HG03565 (cell line): Measurements from ENCODE around the gene INSR.

Experiments
- ATAC-seq: cut with Tn5 transposase; IDR thresholded peaks from one replicate; pipeline ENCODE4 v1.9.1; 2021; ENCODE audit warnings: mild to moderate bottlenecking, moderate library complexity; ENCODE audit not compliant: unreplicated experiment

Gene INSR

DNA sequence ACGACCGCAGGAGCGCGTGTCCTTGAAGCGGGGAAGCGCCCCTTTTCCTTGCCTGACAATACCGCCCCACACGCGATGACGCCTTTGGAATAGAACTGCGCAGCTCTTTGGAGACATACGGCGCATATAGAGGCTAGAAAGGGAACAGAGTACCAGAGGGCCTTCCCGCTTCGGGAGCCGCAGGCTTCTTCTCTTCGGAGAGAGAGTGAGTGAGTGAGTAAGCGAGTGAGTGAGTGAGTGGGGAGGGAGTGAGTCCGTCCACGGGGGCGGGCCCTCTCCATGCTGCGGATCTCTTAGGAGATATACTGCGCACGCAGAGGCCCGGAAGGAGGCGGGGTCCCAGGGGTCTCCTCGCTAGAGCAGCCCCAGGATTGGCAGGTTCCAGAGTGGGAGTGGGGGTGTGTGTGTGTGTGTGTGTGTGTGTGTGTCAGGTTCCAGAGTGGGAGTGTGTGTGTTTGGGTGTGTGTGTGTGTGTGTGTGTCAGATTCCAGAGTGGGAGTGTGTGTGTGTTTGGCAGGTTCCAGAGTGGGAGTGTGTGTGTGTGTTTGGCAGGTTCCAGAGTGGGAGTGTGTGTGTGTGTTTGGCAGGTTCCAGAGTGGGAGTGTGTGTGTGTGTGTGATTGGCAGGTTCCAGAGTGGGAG, 97.0 kb downstream of the INSR start:
- peak; percentile 26 for ATAC-seq

GRCh38 chr19:7196763-7197118, 97.5 kb downstream of the INSR start:
- no peak for ATAC-seq

- ATAC-seq: no peak
Measured at GRCh38 chr19:7195046-7195445, 99.2 kb downstream of the INSR start.

- ATAC-seq: no peak
Measured at GRCh38 chr19:7194566-7194965, 99.6 kb downstream of the INSR start.

GRCh38 chr19:7191946-7192691, 102.1 kb downstream of the INSR start:
- ATAC-seq: no peak

- no peak for ATAC-seq
Measured at GRCh38 chr19:7188698-7189629, 105.2 kb downstream of the INSR start.

DNA sequence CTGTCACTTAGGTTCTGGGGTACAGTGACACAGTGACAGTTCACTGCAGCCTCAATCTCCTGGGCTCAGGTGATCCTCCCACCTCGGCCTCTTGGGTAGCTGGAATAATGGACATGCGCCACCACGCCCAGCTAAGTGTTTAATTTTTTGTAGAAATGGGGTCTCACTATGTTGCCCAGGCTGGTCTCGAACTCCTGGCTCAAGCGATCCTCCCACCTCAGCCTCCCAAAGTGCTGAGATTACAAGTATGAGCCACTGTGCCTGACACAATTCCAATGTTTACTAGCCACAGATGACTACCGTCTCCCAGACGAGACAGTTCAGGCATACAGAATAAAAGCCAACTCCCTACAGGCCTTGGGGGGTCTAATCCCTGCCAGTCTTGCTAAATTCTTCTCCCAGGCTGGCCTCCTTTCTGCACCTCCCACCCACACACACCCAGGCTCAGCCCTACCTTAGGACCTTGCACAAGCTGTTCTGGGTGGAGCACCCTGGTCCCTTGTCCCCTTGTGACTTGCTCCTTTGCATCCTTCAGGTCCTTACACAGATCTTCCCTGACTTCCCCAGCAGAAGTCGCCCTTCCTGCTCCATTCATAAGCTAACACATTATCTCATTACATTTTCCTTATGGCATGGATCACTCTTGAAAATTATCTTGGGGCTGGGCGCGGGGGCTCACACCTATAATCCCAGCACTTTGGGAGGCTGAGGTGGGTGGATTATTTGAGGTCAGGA, 106.4 kb downstream of the INSR start:
- no peak for ATAC-seq

DNA sequence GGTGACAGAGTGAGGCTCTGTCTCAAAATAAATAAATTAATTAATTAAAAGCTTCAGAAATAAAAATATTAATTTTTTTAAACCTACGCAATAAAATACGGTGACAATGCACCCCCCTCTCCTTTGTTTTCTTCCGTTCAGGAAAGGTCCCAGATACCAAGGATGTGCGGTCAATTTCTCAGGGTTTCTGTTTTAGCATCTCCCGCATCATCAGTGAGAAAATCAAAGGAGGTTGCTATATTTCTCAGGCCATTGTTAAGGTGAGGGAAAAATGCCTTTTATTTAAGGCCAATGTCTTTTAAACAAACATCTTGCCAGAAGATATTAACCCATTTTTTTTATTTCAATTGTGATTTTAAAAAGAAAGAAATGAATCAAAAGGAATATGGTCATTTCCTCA, 111.7 kb downstream of the INSR start:
- ATAC-seq: no peak

DNA sequence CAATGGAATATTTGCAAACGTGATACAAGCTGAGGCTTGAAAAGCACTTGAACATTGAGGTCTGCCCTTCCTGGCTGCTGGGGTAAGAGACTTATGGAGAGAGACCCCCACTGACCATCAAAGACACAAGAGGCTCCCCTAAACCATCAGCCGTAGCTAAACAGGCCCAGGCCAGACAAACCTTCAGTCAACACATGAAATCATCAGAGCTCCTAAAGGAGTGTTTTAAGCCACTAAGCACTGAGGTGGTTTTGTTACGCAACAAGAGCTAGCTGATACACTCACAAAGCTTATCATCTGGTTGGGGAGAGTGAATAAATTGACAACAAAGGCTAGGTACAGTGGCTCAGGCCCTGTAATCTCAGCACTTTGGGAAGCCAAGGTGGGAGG, 114.3 kb downstream of the INSR start:
- no peak for ATAC-seq

- ATAC-seq: no peak
Measured at GRCh38 chr19:7177926-7178325, 116.3 kb downstream of the INSR start.

- no peak for ATAC-seq
Measured at GRCh38 chr19:7176792-7177191, 117.4 kb downstream of the INSR start.

DNA sequence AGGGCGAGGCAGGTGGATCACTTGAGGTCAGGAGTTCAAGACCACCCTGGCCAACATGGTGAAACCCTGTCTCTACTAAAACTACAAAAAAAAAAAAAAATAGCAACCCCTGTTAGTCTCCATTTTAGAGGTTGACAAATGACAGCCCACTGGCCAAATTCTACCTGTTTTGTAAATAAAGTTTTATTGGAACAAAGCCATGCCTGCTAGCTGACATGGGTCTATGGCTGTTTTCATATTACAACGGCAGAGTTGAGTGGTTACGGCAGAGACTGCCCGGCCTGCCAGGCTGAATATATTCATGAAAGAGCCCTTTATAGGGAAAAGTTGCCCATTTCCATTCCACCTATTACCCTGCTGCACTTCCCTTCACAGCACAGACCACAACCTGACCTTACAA, 121.4 kb downstream of the INSR start:
- no peak for ATAC-seq

DNA sequence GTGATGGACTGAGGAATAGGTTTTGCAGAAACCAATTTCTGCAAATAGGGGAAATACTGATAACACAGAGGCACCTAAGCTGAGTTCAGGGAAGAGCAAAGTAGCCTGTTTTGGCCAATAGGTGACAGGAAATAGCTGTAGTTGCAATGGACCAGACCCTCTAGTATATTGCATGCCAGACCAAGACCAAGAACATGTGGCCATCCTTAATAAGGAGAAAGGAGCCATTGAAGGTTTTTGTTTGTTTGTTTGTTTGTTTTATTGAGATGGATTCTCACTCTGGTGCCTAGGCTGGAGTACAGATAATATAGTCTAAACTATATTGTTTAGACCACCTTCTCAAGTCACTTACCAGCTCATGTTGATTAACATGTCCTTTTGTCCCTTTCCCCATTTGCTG, 123.2 kb downstream of the INSR start:
- ATAC-seq: no peak

DNA sequence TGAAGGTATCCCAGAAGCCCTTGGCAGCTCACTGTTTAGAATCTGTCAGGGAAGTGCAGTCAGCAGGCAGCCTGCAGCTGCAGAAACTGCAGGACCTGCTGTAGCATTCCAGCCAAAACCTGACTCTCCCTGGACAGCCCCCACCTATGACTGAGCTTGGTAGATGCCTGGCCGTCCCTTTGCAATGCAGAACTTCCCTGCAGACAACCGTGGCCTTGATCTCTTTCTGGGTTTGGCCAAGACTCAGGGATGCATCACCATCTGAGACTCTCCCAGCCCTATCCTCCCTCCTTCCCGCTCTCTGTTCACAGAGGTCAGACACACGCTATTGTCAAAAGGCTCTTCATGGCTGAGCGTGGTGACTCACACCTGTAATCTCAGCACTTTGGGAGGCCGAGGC, 125.3 kb downstream of the INSR start:
- no peak for ATAC-seq

GRCh38 chr19:7161292-7161691, 132.9 kb downstream of the INSR start:
- no peak for ATAC-seq

DNA sequence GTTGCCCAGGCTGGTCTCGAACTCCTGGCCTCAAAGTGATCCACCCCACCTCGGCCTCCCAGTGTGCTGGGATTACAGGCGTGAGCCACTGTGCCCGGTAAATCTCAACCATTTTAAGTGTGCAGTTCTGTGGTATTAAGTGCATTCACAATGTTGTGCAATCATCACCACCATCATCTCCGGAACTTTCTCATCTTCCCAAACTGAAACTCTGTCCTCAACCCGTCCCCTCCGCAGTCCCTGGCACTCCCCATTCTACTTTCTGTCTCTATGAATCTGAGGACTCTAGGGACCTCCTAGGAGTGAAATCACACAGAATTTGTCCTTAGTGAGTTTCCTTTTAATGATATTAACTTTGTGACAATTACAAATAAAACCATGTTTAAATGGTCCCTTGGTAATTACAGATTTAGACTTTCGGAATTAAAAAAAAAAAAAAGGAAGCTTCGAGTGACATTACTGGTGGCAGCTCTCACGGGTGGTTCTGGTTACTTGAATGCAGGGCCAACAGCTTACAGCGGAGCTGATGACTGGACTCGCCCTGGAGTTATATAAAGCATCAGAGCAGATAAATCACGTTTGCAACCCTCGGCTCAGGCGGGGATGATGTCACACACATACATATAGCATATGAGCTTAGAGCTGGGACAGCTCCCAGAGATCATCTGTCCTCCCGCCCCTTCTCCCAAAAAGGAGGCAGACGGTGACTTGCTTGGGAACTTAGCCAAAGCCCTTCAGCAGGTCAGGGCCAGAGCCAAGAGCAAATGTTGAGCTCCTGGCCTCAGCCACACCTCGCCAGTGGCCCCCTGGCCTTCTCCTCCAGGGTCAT, 134.9 kb downstream of the INSR start:
- ATAC-seq: no peak

- no peak for ATAC-seq
Measured at GRCh38 chr19:7153022-7153421, 141.2 kb downstream of the INSR start.

DNA sequence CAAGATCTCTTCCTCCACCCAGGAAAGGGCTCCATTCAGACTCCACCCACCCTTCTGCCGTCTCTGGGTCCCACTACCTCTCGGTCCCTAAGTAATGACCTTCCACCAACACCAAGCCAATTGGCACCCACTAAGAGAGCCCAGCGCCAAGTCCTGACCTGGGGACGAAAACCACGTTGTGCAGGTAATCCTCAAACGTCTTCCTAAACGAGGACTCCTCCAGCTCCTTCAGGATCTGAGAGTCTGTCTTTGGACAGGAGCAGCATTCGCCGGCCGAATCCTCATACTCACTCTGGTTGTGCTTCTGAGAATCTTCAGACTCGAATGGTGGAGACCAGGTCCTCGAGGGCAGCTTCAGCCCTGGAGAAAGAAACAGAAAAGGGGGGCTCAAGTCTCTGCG, 141.6 kb downstream of the INSR start:
- ATAC-seq: no peak

GRCh38 chr19:7149956-7150705, 144.1 kb downstream of the INSR start:
- no peak for ATAC-seq
